HepG2 (cell line): Measurements from ENCODE around the gene STIM1. TPM values are rescaled to one million over a fixed set of nuclear protein-coding genes. Genes with fewer than 3 reads are reported as not detected.

Source experiments
- ATAC-seq: fragments of 200-7000 bp; cut with Tn5 transposase; 3 replicates; pipeline ENCODE4 v1.9.1; 2020; ENCODE audit warnings: mild to moderate bottlenecking, moderate library complexity
- BruUV-seq: library from RNA; stranded (reverse); fragments of 400-500 nt; replicated peaks from 2 replicates; lab custom pipeline; 2021; lab: Mats Ljungman, UMichigan
- CTCF ChIA-PET: fragments of 300-600 bp; formaldehyde crosslinking; extraction: SDS; loops from one replicate; lab custom pipeline; 2021; ENCODE audit warnings: low total read pairs, inconsistent platforms, low intra/inter-chr PET ratio; lab: Yijun Ruan, JAX
- POLR2A ChIA-PET: fragments of 350-600 bp; sonication (Branson Sonifier 250); formaldehyde crosslinking; loops from one replicate; lab custom pipeline; 2020; ENCODE audit warnings: antibody characterized with exemption, inconsistent platforms; lab: Yijun Ruan, JAX
- DNase-seq: peaks from one replicate; pipeline ENCODE4 v3.0.0-alpha.2; 2015; ENCODE audit warnings: low spot score
- FAIRE-seq: peaks from 3 replicates; lab custom pipeline; 2011; peaks lifted over from hg19 to GRCh38; lab: Jason Lieb, UNC
- H2AFZ ChIP-seq: one replicate; pipeline ENCODE4 v1.6.1; 2011; ENCODE audit warnings: low read length, inconsistent platforms
- H3K27ac ChIP-seq: fragments of 300-600 bp; 3 replicates; pipeline ENCODE4 v1.8.0; 2011; ENCODE audit warnings: mixed run types, mild to moderate bottlenecking, mixed read lengths, low read length, inconsistent platforms; ENCODE audit not compliant: insufficient read depth; ENCODE audit errors: extremely low read length
- H3K27me3 ChIP-seq, 2 experiments: fragments of 200-600 bp in 1 of 2; 2 replicates in 1 of 2; 3 replicates in 1 of 2; pipeline versions ENCODE4 v1.6.0 to v1.8.0; 2011; ENCODE audit warnings: low read length in 2 of 2, mild to moderate bottlenecking in 2 of 2, moderate library complexity in 2 of 2, inconsistent platforms in 1 of 2; ENCODE audit not compliant: insufficient read depth in 2 of 2, control insufficient read depth in 1 of 2
- H3K36me3 ChIP-seq, 2 experiments: fragments of 200-600 bp in 1 of 2; replicated peaks in 1 of 2; 2 replicates in 1 of 2; 3 replicates in 1 of 2; pipeline versions ENCODE4 v1.5.1 to v1.8.0; 2011; ENCODE audit warnings: low read length in 2 of 2, inconsistent platforms in 1 of 2; ENCODE audit not compliant: insufficient read depth in 2 of 2, control insufficient read depth in 1 of 2
- H3K4me1 ChIP-seq: 2 replicates; pipeline ENCODE4 v1.5.1; 2012; ENCODE audit warnings: low read length, inconsistent platforms; ENCODE audit not compliant: insufficient read depth
- H3K4me2 ChIP-seq: 2 replicates; pipeline ENCODE4 v1.6.0; 2011; ENCODE audit warnings: low read depth, low read length, inconsistent platforms
- H3K4me3 ChIP-seq, 3 experiments: fragments of 200-600 bp in 1 of 3; sonication (generic), shearing (Covaris generic) in 1 of 3; replicated peaks in 1 of 3; 2 replicates each; pipeline ENCODE4 v1.5.1; 2011 to 2016; ENCODE audit warnings: low read length in 3 of 3, inconsistent platforms in 2 of 3, low read depth in 2 of 3, mild to moderate bottlenecking in 2 of 3, control low read depth in 1 of 3, mixed read lengths in 1 of 3; ENCODE audit not compliant: insufficient read depth in 1 of 3
- H3K79me2 ChIP-seq: one replicate; pipeline ENCODE4 v1.6.1; 2011; ENCODE audit warnings: low read length, inconsistent platforms; ENCODE audit not compliant: insufficient read depth
- H3K9ac ChIP-seq: 2 replicates; pipeline ENCODE4 v1.6.0; 2011; ENCODE audit warnings: mild to moderate bottlenecking, low read depth, low read length, inconsistent platforms; ENCODE audit not compliant: insufficient read depth
- H3K9me3 ChIP-seq: 2 replicates; pipeline ENCODE4 v1.5.1; 2012; ENCODE audit warnings: mild to moderate bottlenecking, low read length
- H4K20me1 ChIP-seq: 2 replicates; pipeline ENCODE4 v1.6.0; 2011; ENCODE audit warnings: inconsistent platforms, mild to moderate bottlenecking, low read length, moderate library complexity; ENCODE audit not compliant: insufficient read depth
- BHLHE40 ChIP-seq: IDR thresholded peaks from 2 replicates; pipeline ENCODE4 v1.6.1; 2011; ENCODE audit warnings: low read length, improper control_type of control experiment
- CBFB ChIP-seq: sonication (generic); formaldehyde crosslinking; IDR thresholded peaks from 2 replicates; pipeline ENCODE4 v1.4.0; 2020; ENCODE audit warnings: missing genetic modification reagents
- ELF1 ChIP-seq: sonication (generic); formaldehyde crosslinking; IDR thresholded peaks from 2 replicates; pipeline ENCODE4 v1.4.0; 2020; ENCODE audit warnings: missing genetic modification reagents
- FOXJ3 ChIP-seq: sonication (generic); formaldehyde crosslinking; IDR thresholded peaks from 2 replicates; pipeline ENCODE4 v1.4.0; 2020; ENCODE audit warnings: missing genetic modification reagents, mild to moderate bottlenecking, borderline replicate concordance
- GATAD2A ChIP-seq: IDR thresholded peaks from 2 replicates; pipeline ENCODE4 v1.6.1; 2016
- KDM6A ChIP-seq: IDR thresholded peaks from 2 replicates; pipeline ENCODE4 v1.6.1; 2016; ENCODE audit warnings: low read depth
- MYNN ChIP-seq: sonication (generic); formaldehyde crosslinking; IDR thresholded peaks from 2 replicates; pipeline ENCODE4 v1.4.0; 2020; ENCODE audit warnings: mild to moderate bottlenecking, low read depth, missing genetic modification reagents
- SAP130 ChIP-seq: IDR thresholded peaks from 2 replicates; pipeline ENCODE4 v1.6.1; 2016; ENCODE audit warnings: low read depth
- SIX1 ChIP-seq: sonication (generic); formaldehyde crosslinking; IDR thresholded peaks from 2 replicates; pipeline ENCODE4 v1.4.0; 2020; ENCODE audit warnings: missing genetic modification reagents, borderline replicate concordance
- SIX4 ChIP-seq: sonication (generic); formaldehyde crosslinking; IDR thresholded peaks from 2 replicates; pipeline ENCODE4 v1.4.0; 2020; ENCODE audit warnings: missing genetic modification reagents
- SMYD3 ChIP-seq: sonication (generic); formaldehyde crosslinking; IDR thresholded peaks from 2 replicates; pipeline ENCODE4 v1.8.1; 2023; ENCODE audit warnings: mild to moderate bottlenecking, missing genetic modification reagents
- SOX13 ChIP-seq, 3 experiments: fragments of 450-650 bp in 1 of 3; sonication (generic) in 1 of 3; formaldehyde crosslinking in 1 of 3; IDR thresholded peaks in 2 of 3; conservative IDR thresholded peaks in 1 of 3; 2 replicates each; pipeline versions ENCODE4 v1.5.0 to v1.6.1; 2016 to 2020; ENCODE audit warnings: antibody characterized with exemption in 1 of 3, mild to moderate bottlenecking in 1 of 3, missing compliant biosample characterization in 1 of 3, missing genetic modification reagents in 1 of 3, moderate library complexity in 1 of 3
- ZFP90 ChIP-seq: sonication (generic); formaldehyde crosslinking; IDR thresholded peaks from 2 replicates; pipeline ENCODE4 v1.8.0; 2022; ENCODE audit warnings: missing genetic modification reagents, mild to moderate bottlenecking, inconsistent platforms, borderline replicate concordance
- ZFY ChIP-seq: sonication (generic); formaldehyde crosslinking; IDR thresholded peaks from 2 replicates; pipeline ENCODE4 v1.4.0; 2020; ENCODE audit warnings: missing genetic modification reagents
- ZNF552 ChIP-seq: sonication (generic); formaldehyde crosslinking; IDR thresholded peaks from 2 replicates; pipeline ENCODE4 v1.9.0; 2022; ENCODE audit warnings: missing genetic modification reagents, mild to moderate bottlenecking, borderline replicate concordance
- ZNF605 ChIP-seq: sonication (generic); formaldehyde crosslinking; IDR thresholded peaks from 2 replicates; pipeline ENCODE4 v1.8.0; 2022; ENCODE audit warnings: mild to moderate bottlenecking, missing genetic modification reagents
- WGBS: methylation state at CpG from one replicate; pipeline ENCODE4 v1.1.6; 2017; ENCODE audit warnings: low lambda C conversion rate; 5-methylcytosine and 5-hydroxymethylcytosine counted together
- in situ Hi-C: cut with HindIII; loops from 2 replicates; pipeline ENCODE4 v1.10.0; 2017; ENCODE audit warnings: low pct_unique_long_range_greater_than_20kb; ENCODE audit not compliant: extremely low pct_ligation_motif_present
- intact Hi-C: fragments of 100-400 bp; cut with micrococcal nuclease; formaldehyde crosslinking; loops from one replicate; pipeline ENCODE4 v1.10.0; 2022; ENCODE audit not compliant: unreplicated experiment
- polyA plus RNA-seq, 8 experiments: library from polyadenylated mRNA; depleted of rRNA in 3 of 8; stranded (reverse) in 7 of 8; unstranded in 1 of 8; fragments of >200 nt; fragmentation: Illumina TruSeq in 4 of 8; extraction: Trizol in 4 of 8; gene quantifications; 2 replicates each; pipeline versions ENCODE4 v1.2.1 to v1.2.3, GENCODE V29; 2011 to 2016; ENCODE audit warnings: low read depth in 4 of 8, missing spikeins in 1 of 8, mixed read lengths in 1 of 8; ENCODE audit not compliant: insufficient read depth in 1 of 8
- total RNA-seq, 5 experiments: library from RNA; depleted of rRNA; stranded (reverse); fragments of >200 nt; fragmentation: Illumina TruSeq; extraction: Trizol; gene quantifications; 2 replicates each; pipeline ENCODE4 v1.2.3, GENCODE V29; 2016; ENCODE audit warnings: low read depth in 1 of 5
- TF ChIP-seq, protein P1 (sequence below): IDR thresholded peaks from 2 replicates; pipeline ENCODE4 v1.4.0; 2020; ENCODE audit warnings: mild to moderate bottlenecking, missing genetic modification reagents
- TF ChIP-seq, protein P2 (sequence below): sonication (generic); formaldehyde crosslinking; IDR thresholded peaks from 2 replicates; pipeline ENCODE4 v1.5.1; 2020; ENCODE audit warnings: missing genetic modification reagents, mild to moderate bottlenecking, borderline replicate concordance

The STIM1 gene
- total and polyA plus RNA-seq, 2 of the 13 experiments (the other 11 are each of a cell fraction or from before 2014, with no cell fraction given) = 19.2 to 28.5 TPM

DNA sequence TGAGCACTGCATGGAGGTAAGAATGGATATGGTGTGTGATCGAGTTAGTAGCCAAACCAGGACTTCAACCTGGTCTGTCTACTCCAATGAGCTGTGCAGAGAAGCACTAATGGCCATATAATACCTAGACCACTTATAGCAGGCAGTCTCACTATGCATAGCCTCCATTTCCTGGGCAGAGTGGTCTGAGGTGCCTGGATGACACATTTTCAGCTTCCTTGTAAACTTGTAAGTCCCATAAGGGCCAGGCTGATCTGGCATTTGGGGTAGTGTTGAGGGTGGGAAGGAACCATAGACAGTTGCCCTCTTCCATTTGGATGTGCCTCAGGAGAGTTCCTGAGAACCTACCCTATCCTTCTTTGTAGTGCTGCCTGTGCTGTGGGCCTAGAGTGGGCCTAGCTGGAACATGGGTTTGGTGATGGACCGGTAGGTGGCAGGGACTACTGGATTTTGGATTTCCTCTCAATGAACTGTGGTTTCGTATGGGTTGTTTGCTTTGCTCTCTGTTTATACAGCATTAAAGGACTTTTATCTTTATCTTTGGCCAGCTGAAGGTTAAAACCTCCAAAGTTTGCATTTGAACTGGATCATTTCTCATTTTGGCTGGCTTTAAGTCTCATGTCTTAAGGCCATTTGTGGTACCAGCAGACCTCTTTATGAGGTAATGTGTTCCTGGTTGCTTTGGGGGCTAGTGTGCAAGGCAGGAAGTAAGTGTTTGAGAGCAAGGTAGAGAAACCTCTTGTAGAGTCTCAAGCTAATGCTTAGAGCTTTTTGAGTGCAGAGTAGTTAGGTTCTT is 86.9 kb downstream of the STIM1 start:
- ChIA-PET CTCF (no interaction called here), POLR2A (interaction anchor here (0.7 to 1.2 kb wide), 5 partner anchors 9 to 118 kb away, joined by 3 to 9 read pairs (median 4); partner anchors contain the start of gene STIM1)
- Histone ChIP-seq H3K27me3 (no peaks in the 10 kb centered on the region), H3K4me1 (peaks cover 43% of the 10 kb centered on the region), H3K27ac (peak overlapping the region; percentile 65), H3K4me3 (peak overlapping the region in 2 of 3 experiments; percentile 2 to 20; a peak in 1 of 6 replicates), H2AFZ (no peak overlapping the region), H3K79me2 (peaks cover 5% of the 10 kb centered on the region), H3K9me3 (no peaks in the 10 kb centered on the region), H3K36me3 (peaks cover 1 to 6% of the 10 kb centered on the region in 2 experiments; a peak in 3 of 5 replicates), H3K9ac (no peak overlapping the region; the same call in 1 of the 2 replicates), H3K4me2 (peak overlapping the region; percentile 68), H4K20me1 (no peaks in the 10 kb centered on the region)
- WGBS = 30% methylated on average over 3 of the region's 3 CpGs
- DNase-seq = peak; percentile 84
- intact Hi-C loops (loop anchor here (1.0 to 5.0 kb wide), 2 partner anchors 85 to 130 kb away; partner anchors contain the start of gene STIM1), in situ Hi-C loops (no loop called here)
- peak; percentile 99 for ATAC-seq
- no TSS peak for BruUV-seq
- peak; percentile 97 for FAIRE-seq
- 0 out of 2 replicates have a peak, but pooled peaks have one; percentile 4 for TF ChIP-seq SIX4 (CRISPR knock-in tag)
- TF ChIP-seq, protein P1, sequence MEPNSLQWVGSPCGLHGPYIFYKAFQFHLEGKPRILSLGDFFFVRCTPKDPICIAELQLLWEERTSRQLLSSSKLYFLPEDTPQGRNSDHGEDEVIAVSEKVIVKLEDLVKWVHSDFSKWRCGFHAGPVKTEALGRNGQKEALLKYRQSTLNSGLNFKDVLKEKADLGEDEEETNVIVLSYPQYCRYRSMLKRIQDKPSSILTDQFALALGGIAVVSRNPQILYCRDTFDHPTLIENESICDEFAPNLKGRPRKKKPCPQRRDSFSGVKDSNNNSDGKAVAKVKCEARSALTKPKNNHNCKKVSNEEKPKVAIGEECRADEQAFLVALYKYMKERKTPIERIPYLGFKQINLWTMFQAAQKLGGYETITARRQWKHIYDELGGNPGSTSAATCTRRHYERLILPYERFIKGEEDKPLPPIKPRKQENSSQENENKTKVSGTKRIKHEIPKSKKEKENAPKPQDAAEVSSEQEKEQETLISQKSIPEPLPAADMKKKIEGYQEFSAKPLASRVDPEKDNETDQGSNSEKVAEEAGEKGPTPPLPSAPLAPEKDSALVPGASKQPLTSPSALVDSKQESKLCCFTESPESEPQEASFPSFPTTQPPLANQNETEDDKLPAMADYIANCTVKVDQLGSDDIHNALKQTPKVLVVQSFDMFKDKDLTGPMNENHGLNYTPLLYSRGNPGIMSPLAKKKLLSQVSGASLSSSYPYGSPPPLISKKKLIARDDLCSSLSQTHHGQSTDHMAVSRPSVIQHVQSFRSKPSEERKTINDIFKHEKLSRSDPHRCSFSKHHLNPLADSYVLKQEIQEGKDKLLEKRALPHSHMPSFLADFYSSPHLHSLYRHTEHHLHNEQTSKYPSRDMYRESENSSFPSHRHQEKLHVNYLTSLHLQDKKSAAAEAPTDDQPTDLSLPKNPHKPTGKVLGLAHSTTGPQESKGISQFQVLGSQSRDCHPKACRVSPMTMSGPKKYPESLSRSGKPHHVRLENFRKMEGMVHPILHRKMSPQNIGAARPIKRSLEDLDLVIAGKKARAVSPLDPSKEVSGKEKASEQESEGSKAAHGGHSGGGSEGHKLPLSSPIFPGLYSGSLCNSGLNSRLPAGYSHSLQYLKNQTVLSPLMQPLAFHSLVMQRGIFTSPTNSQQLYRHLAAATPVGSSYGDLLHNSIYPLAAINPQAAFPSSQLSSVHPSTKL (CRISPR knock-in tag) = peak; percentile 47
- TF ChIP-seq, protein P2, sequence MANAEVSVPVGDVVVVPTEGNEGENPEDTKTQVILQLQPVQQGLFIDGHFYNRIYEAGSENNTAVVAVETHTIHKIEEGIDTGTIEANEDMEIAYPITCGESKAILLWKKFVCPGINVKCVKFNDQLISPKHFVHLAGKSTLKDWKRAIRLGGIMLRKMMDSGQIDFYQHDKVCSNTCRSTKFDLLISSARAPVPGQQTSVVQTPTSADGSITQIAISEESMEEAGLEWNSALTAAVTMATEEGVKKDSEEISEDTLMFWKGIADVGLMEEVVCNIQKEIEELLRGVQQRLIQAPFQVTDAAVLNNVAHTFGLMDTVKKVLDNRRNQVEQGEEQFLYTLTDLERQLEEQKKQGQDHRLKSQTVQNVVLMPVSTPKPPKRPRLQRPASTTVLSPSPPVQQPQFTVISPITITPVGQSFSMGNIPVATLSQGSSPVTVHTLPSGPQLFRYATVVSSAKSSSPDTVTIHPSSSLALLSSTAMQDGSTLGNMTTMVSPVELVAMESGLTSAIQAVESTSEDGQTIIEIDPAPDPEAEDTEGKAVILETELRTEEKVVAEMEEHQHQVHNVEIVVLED = peak; percentile 22; the same call in 1 of the 2 replicates
- peak; percentile 91; the same call in 1 of the 2 replicates for TF ChIP-seq FOXJ3 (CRISPR knock-in tag)
- 0 out of 2 replicates have a peak, but pooled peaks have one; percentile 58 for TF ChIP-seq SMYD3 (CRISPR knock-in tag)
- TF ChIP-seq SOX13 (IDR thresholded peaks at IDR 0.05) = no peak
- peak in 1 of 2 experiments; percentile 67; a peak in 2 of 4 replicates for TF ChIP-seq SOX13 (CRISPR knock-in tag; conservative IDR thresholded peaks at IDR 0.05 in 1 of 2, IDR thresholded peaks at IDR 0.05 in 1 of 2)
- TF ChIP-seq KDM6A (CRISPR knock-in tag) = 0 out of 2 replicates have a peak, but pooled peaks have one; percentile 17
- peak; percentile 52 for TF ChIP-seq SAP130 (CRISPR knock-in tag)
- peak; percentile 68; the same call in 1 of the 2 replicates for TF ChIP-seq ZNF605 (CRISPR knock-in tag)
- TF ChIP-seq ZFY = peak; percentile 66
- no peak for TF ChIP-seq ZNF552 (CRISPR knock-in tag)
- no peak for TF ChIP-seq BHLHE40
- 0 out of 2 replicates have a peak, but pooled peaks have one; percentile 31 for TF ChIP-seq MYNN (CRISPR knock-in tag)
- no peak for TF ChIP-seq ELF1 (CRISPR knock-in tag)
- TF ChIP-seq SIX1 = peak; percentile 53; the same call in 1 of the 2 replicates
- TF ChIP-seq GATAD2A = peak; percentile 57; the same call in 1 of the 2 replicates
- TF ChIP-seq ZFP90 = 0 out of 2 replicates have a peak, but pooled peaks have one; percentile 33
- peak; percentile 80 for TF ChIP-seq CBFB
